Measurements from ENCODE around the gene DGKB. TPM values are rescaled to one million over a fixed set of nuclear protein-coding genes. Genes with fewer than 3 reads are reported as not detected.

The DGKB gene
- total RNA-seq, 1 donor from 2014 or later: 0.72 TPM

- no peak for DNase-seq (ENCODE audit: low read depth, low spot score)
- no peak for TF ChIP-seq CTCF (conservative IDR thresholded peaks at IDR 0.05)
- Mint-ChIP-seq H3K36me3 (ENCODE audit: low read depth) (peaks cover 8% of the 10 kb centered on the region), H3K4me1 (peaks cover 19% of the 10 kb centered on the region), H3K4me3 (no peak overlapping the region), H3K27me3 (ENCODE audit: low read depth) (no peaks in the 10 kb centered on the region), H3K27ac (ENCODE audit: unreplicated experiment) (no peak overlapping the region), H3K9me3 (peaks cover 10% of the 10 kb centered on the region)
These were observed 701.2 kb downstream of the DGKB start for GRCh38 chr7:14201353-14201752.

GRCh38 chr7:14199336-14199735 lies 703.2 kb downstream of the DGKB start:
- TF ChIP-seq CTCF (conservative IDR thresholded peaks at IDR 0.05): no peak
- Mint-ChIP-seq H3K36me3 (ENCODE audit: low read depth) (peaks cover 8% of the 10 kb centered on the region), H3K9me3 (peaks cover 10% of the 10 kb centered on the region), H3K4me3 (no peak overlapping the region), H3K27ac (ENCODE audit: unreplicated experiment) (no peak overlapping the region), H3K27me3 (ENCODE audit: low read depth) (no peaks in the 10 kb centered on the region), H3K4me1 (peaks cover 37% of the 10 kb centered on the region)
- DNase-seq (ENCODE audit: low read depth, low spot score): no peak

GRCh38 chr7:14197280-14197679 lies 705.3 kb downstream of the DGKB start:
- peaks cover 11% of the 10 kb centered on the region for H3K36me3 Mint-ChIP-seq (ENCODE audit: low read depth)
- H3K27ac Mint-ChIP-seq (ENCODE audit: unreplicated experiment): no peak overlapping the region
- H3K27me3 Mint-ChIP-seq (ENCODE audit: low read depth): no peaks in the 10 kb centered on the region
- H3K4me1 Mint-ChIP-seq: peaks cover 44% of the 10 kb centered on the region
- peak overlapping the region; percentile 14 for H3K4me3 Mint-ChIP-seq
- no peak for TF ChIP-seq CTCF (conservative IDR thresholded peaks at IDR 0.05)
- H3K9me3 Mint-ChIP-seq: peaks cover 10% of the 10 kb centered on the region
- no peak for DNase-seq (ENCODE audit: low read depth, low spot score)

- Mint-ChIP-seq H3K27me3 (ENCODE audit: low read depth) (no peaks in the 10 kb centered on the region), H3K4me1 (peaks cover 44% of the 10 kb centered on the region), H3K4me3 (peak overlapping the region; percentile 24), H3K9me3 (peaks cover 10% of the 10 kb centered on the region), H3K36me3 (ENCODE audit: low read depth) (peaks cover 11% of the 10 kb centered on the region), H3K27ac (ENCODE audit: unreplicated experiment) (peak overlapping the region; percentile 85)
- no peak for DNase-seq (ENCODE audit: low read depth, low spot score)
- no peak for TF ChIP-seq CTCF (conservative IDR thresholded peaks at IDR 0.05)
These were observed 706.0 kb downstream of the DGKB start for GRCh38 chr7:14196555-14196954.

- DNase-seq (ENCODE audit: low read depth, low spot score): no peak
- Mint-ChIP-seq H3K9me3 (peaks cover 10% of the 10 kb centered on the region), H3K36me3 (ENCODE audit: low read depth) (peaks cover 11% of the 10 kb centered on the region), H3K4me1 (peaks cover 44% of the 10 kb centered on the region), H3K4me3 (peak overlapping the region; percentile 24), H3K27me3 (ENCODE audit: low read depth) (no peaks in the 10 kb centered on the region), H3K27ac (ENCODE audit: unreplicated experiment) (peak overlapping the region; percentile 5)
- TF ChIP-seq CTCF (conservative IDR thresholded peaks at IDR 0.05): no peak
These were observed 706.7 kb downstream of the DGKB start for GRCh38 chr7:14195871-14196270.

GRCh38 chr7:14195079-14195478 lies 707.5 kb downstream of the DGKB start:
- Mint-ChIP-seq H3K9me3 (peaks cover 7% of the 10 kb centered on the region), H3K36me3 (ENCODE audit: low read depth) (peaks cover 11% of the 10 kb centered on the region), H3K27ac (ENCODE audit: unreplicated experiment) (peak overlapping the region; percentile 97)

More at GRCh38 chr7:14195079-14195478, 707.5 kb downstream of the DGKB start:
- Mint-ChIP-seq H3K4me1 (peaks cover 44% of the 10 kb centered on the region), H3K4me3 (peak overlapping the region; percentile 61), H3K27me3 (ENCODE audit: low read depth) (no peaks in the 10 kb centered on the region)
- TF ChIP-seq CTCF (conservative IDR thresholded peaks at IDR 0.05): no peak
- DNase-seq (ENCODE audit: low read depth, low spot score): no peak

All from neural crest cell (in vitro differentiated cells).